ENCODE measurements around the gene CNGA3.

CNGA3 gene

GRCh38 chr2:98396745-98397355, 50.6 kb downstream of the CNGA3 start:
- WGBS (ENCODE audit: insufficient coverage): 97% methylated on average over 22 of the region's 23 CpGs
- ChIA-PET CTCF (no interaction called here), POLR2A (no interaction called here)
- DNase-seq: no peak
- no peak overlapping the region for H3K4me3 ChIP-seq (ENCODE audit: control insufficient read depth in 1 of 7, extremely low read depth in 1 of 7, insufficient read depth in 4 of 7, low read depth in 2 of 7, low read length in 6 of 7)
- H3K27me3 ChIP-seq (replicated peaks in 2 of 5; ENCODE audit: control insufficient read depth in 4 of 5, insufficient read depth in 5 of 5, low read length in 4 of 5): peaks cover 0 to 7% (median 0%) of the 10 kb centered on the region in 5 experiments
- no peaks in the 10 kb centered on the region for H3K9me3 ChIP-seq (ENCODE audit: control extremely low read depth in 1 of 5, control insufficient read depth in 4 of 5, insufficient read depth in 2 of 5, low read depth in 1 of 5, low read length in 4 of 5)
- H3K36me3 ChIP-seq (ENCODE audit: control insufficient read depth in 4 of 4, insufficient read depth in 4 of 4, low read length in 3 of 4): no peaks in the 10 kb centered on the region
- no peaks in the 10 kb centered on the region for H3K4me1 ChIP-seq (ENCODE audit: control extremely low read depth in 1 of 4, control insufficient read depth in 4 of 4, insufficient read depth in 4 of 4, low read length in 3 of 4)
- no peak overlapping the region for H3K27ac ChIP-seq (ENCODE audit: insufficient read depth in 1 of 2, low read depth in 1 of 2, low read length in 2 of 2, poor library complexity in 1 of 2, severe bottlenecking in 2 of 2)

DNA sequence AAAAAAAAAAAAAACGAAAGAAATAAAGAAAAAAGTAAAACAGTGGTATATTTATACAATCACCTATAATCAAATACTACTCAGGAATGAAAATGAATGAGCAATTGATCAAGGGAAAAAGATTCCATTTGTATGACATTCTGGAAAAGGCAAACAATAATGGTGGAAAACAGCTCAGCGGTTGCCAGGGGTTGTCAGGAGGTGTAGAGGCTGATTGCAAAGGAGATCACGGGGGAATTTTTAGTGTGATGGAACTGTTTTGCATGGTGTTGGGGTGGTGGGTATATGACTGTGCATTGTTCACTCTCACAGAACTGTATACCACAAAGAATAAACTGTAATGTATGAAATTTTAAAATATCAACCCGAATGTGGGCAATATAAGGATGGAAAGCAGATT, 52.9 kb downstream of the CNGA3 start:
- no peaks in the 10 kb centered on the region for H3K9me3 ChIP-seq (ENCODE audit: control extremely low read depth in 1 of 5, control insufficient read depth in 4 of 5, insufficient read depth in 2 of 5, low read depth in 1 of 5, low read length in 4 of 5)
- DNase-seq: no peak
- POLR2A ChIA-PET: no interaction called here
- H3K27ac ChIP-seq (ENCODE audit: insufficient read depth in 1 of 2, low read depth in 1 of 2, low read length in 2 of 2, poor library complexity in 1 of 2, severe bottlenecking in 2 of 2): no peak overlapping the region
- H3K4me1 ChIP-seq (ENCODE audit: control extremely low read depth in 1 of 4, control insufficient read depth in 4 of 4, insufficient read depth in 4 of 4, low read length in 3 of 4): no peaks in the 10 kb centered on the region
- H3K4me3 ChIP-seq (ENCODE audit: control insufficient read depth in 1 of 7, extremely low read depth in 1 of 7, insufficient read depth in 4 of 7, low read depth in 2 of 7, low read length in 6 of 7): no peak overlapping the region
- 100% methylated on average over 1 of the region's 4 CpGs for WGBS (ENCODE audit: insufficient coverage)
- CTCF ChIA-PET: no interaction called here
- H3K36me3 ChIP-seq (ENCODE audit: control insufficient read depth in 4 of 4, insufficient read depth in 4 of 4, low read length in 3 of 4): no peaks in the 10 kb centered on the region
- H3K27me3 ChIP-seq (replicated peaks in 2 of 5; ENCODE audit: control insufficient read depth in 4 of 5, insufficient read depth in 5 of 5, low read length in 4 of 5): peaks cover 0 to 7% (median 1%) of the 10 kb centered on the region in 5 experiments

- Histone ChIP-seq H3K36me3 (ENCODE audit: control insufficient read depth in 4 of 4, insufficient read depth in 4 of 4, low read length in 3 of 4) (no peaks in the 10 kb centered on the region), H3K9me3 (ENCODE audit: control extremely low read depth in 1 of 5, control insufficient read depth in 4 of 5, insufficient read depth in 2 of 5, low read depth in 1 of 5, low read length in 4 of 5) (no peaks in the 10 kb centered on the region), H3K4me1 (ENCODE audit: control extremely low read depth in 1 of 4, control insufficient read depth in 4 of 4, insufficient read depth in 4 of 4, low read length in 3 of 4) (no peaks in the 10 kb centered on the region), H3K4me3 (ENCODE audit: control insufficient read depth in 1 of 7, extremely low read depth in 1 of 7, insufficient read depth in 4 of 7, low read depth in 2 of 7, low read length in 6 of 7) (no peak overlapping the region), H3K27me3 (replicated peaks in 2 of 5; ENCODE audit: control insufficient read depth in 4 of 5, insufficient read depth in 5 of 5, low read length in 4 of 5) (peaks cover 0 to 7% (median 1%) of the 10 kb centered on the region in 5 experiments), H3K27ac (ENCODE audit: insufficient read depth in 1 of 2, low read depth in 1 of 2, low read length in 2 of 2, poor library complexity in 1 of 2, severe bottlenecking in 2 of 2) (no peak overlapping the region)
- ChIA-PET POLR2A (interaction anchor here (0.6 kb wide), 1 partner anchor 1540 kb away, joined by 7 read pairs; no protein-coding TSS in a partner anchor), CTCF (interaction anchor here (0.6 kb wide), 1 partner anchor 8 kb away, joined by 3 read pairs; no protein-coding TSS in a partner anchor)
- DNase-seq: no peak
Measured at GRCh38 chr2:98403878-98404277, 57.6 kb downstream of the CNGA3 start.

DNA sequence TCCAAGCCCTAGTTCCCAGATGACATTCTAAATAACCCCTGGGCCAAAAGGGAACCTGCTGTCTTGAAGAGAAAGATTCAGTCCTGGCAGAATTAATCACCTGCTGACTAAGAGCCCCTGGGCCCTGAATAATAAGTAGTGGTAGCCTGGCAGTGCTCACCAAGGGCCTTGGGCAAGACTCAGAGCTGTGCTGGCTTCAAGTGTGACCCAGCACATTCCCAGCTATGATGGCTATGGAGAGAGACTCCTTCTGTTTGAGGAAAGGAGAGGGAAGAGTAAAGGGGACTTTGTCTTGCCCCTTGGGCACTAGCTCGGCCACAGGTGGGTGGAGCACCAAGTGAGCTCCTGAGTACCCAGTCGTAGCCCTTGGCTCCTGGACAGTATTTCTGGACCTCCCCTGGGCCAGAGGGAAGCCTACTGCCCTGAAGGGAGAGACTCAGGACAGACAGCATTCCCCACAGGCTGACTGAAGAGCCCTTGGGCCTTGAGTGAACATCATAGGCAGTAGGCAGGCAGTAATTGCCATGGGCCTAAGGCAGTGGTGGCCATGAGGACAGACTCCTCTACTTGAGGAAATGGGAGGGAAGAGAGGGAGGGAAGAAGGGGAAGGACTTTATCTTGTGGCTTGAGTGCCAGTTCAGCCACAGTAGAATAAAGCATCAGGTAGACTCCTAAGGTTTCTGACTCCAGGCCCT, 58.4 kb downstream of the CNGA3 start:
- Histone ChIP-seq H3K27me3 (replicated peaks in 2 of 5; ENCODE audit: control insufficient read depth in 4 of 5, insufficient read depth in 5 of 5, low read length in 4 of 5) (peaks cover 0 to 7% (median 1%) of the 10 kb centered on the region in 5 experiments), H3K4me3 (ENCODE audit: control insufficient read depth in 1 of 7, extremely low read depth in 1 of 7, insufficient read depth in 4 of 7, low read depth in 2 of 7, low read length in 6 of 7) (no peak overlapping the region), H3K36me3 (ENCODE audit: control insufficient read depth in 4 of 4, insufficient read depth in 4 of 4, low read length in 3 of 4) (no peaks in the 10 kb centered on the region), H3K9me3 (ENCODE audit: control extremely low read depth in 1 of 5, control insufficient read depth in 4 of 5, insufficient read depth in 2 of 5, low read depth in 1 of 5, low read length in 4 of 5) (no peaks in the 10 kb centered on the region), H3K27ac (ENCODE audit: insufficient read depth in 1 of 2, low read depth in 1 of 2, low read length in 2 of 2, poor library complexity in 1 of 2, severe bottlenecking in 2 of 2) (no peak overlapping the region), H3K4me1 (ENCODE audit: control extremely low read depth in 1 of 4, control insufficient read depth in 4 of 4, insufficient read depth in 4 of 4, low read length in 3 of 4) (no peaks in the 10 kb centered on the region)
- no peak for DNase-seq
- POLR2A ChIA-PET: no interaction called here
- CTCF ChIA-PET: interaction anchor here (0.6 kb wide), 1 partner anchor 8 kb away, joined by 3 read pairs; no protein-coding TSS in a partner anchor
- WGBS (ENCODE audit: insufficient coverage): 100% methylated on average over 2 of the region's 2 CpGs

DNA sequence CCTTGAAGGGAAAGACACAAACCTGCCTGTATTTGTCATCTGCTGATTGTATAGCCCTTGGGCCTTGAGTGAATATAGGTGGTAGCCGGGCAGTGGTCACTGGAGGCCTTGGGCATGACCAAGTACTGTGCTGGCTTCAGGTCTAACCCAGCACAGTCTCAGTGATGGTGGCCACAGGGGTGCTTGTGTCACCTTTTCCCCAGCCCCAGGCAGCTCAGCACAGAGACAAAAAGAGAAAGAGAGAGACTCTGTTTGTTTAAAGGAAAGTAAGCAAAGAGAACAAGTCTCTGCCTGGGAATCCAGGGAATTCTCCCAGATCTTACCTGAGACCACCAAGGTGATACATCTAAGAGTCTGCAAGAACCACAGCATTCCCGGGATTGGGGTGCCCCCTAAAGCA, 59.0 kb downstream of the CNGA3 start:
- Histone ChIP-seq H3K4me3 (ENCODE audit: control insufficient read depth in 1 of 7, extremely low read depth in 1 of 7, insufficient read depth in 4 of 7, low read depth in 2 of 7, low read length in 6 of 7) (no peak overlapping the region), H3K36me3 (ENCODE audit: control insufficient read depth in 4 of 4, insufficient read depth in 4 of 4, low read length in 3 of 4) (no peaks in the 10 kb centered on the region), H3K4me1 (ENCODE audit: control extremely low read depth in 1 of 4, control insufficient read depth in 4 of 4, insufficient read depth in 4 of 4, low read length in 3 of 4) (no peaks in the 10 kb centered on the region), H3K27ac (ENCODE audit: insufficient read depth in 1 of 2, low read depth in 1 of 2, low read length in 2 of 2, poor library complexity in 1 of 2, severe bottlenecking in 2 of 2) (no peak overlapping the region), H3K9me3 (ENCODE audit: control extremely low read depth in 1 of 5, control insufficient read depth in 4 of 5, insufficient read depth in 2 of 5, low read depth in 1 of 5, low read length in 4 of 5) (no peaks in the 10 kb centered on the region), H3K27me3 (replicated peaks in 2 of 5; ENCODE audit: control insufficient read depth in 4 of 5, insufficient read depth in 5 of 5, low read length in 4 of 5) (peaks cover 0 to 7% (median 1%) of the 10 kb centered on the region in 5 experiments)
- DNase-seq: no peak
- WGBS (ENCODE audit: insufficient coverage): 90% methylated on average over 2 of the region's 2 CpGs
- ChIA-PET CTCF (no interaction called here), POLR2A (no interaction called here)

GRCh38 chr2:98408155-98408554, 61.9 kb downstream of the CNGA3 start:
- CTCF ChIA-PET: no interaction called here
- no peak overlapping the region for H3K4me3 ChIP-seq (ENCODE audit: control insufficient read depth in 1 of 7, extremely low read depth in 1 of 7, insufficient read depth in 4 of 7, low read depth in 2 of 7, low read length in 6 of 7)
- peaks cover 0 to 2% (median 0%) of the 10 kb centered on the region in 4 experiments for H3K4me1 ChIP-seq (ENCODE audit: control extremely low read depth in 1 of 4, control insufficient read depth in 4 of 4, insufficient read depth in 4 of 4, low read length in 3 of 4)
- POLR2A ChIA-PET: no interaction called here
- H3K36me3 ChIP-seq (ENCODE audit: control insufficient read depth in 4 of 4, insufficient read depth in 4 of 4, low read length in 3 of 4): no peaks in the 10 kb centered on the region
- 96% methylated on average over 5 of the region's 5 CpGs for WGBS (ENCODE audit: insufficient coverage)
- peaks cover 0 to 5% (median 0%) of the 10 kb centered on the region in 5 experiments for H3K27me3 ChIP-seq (replicated peaks in 2 of 5; ENCODE audit: control insufficient read depth in 4 of 5, insufficient read depth in 5 of 5, low read length in 4 of 5)
- DNase-seq: no peak
- no peaks in the 10 kb centered on the region for H3K9me3 ChIP-seq (ENCODE audit: control extremely low read depth in 1 of 5, control insufficient read depth in 4 of 5, insufficient read depth in 2 of 5, low read depth in 1 of 5, low read length in 4 of 5)
- H3K27ac ChIP-seq (ENCODE audit: insufficient read depth in 1 of 2, low read depth in 1 of 2, low read length in 2 of 2, poor library complexity in 1 of 2, severe bottlenecking in 2 of 2): no peak overlapping the region

DNA sequence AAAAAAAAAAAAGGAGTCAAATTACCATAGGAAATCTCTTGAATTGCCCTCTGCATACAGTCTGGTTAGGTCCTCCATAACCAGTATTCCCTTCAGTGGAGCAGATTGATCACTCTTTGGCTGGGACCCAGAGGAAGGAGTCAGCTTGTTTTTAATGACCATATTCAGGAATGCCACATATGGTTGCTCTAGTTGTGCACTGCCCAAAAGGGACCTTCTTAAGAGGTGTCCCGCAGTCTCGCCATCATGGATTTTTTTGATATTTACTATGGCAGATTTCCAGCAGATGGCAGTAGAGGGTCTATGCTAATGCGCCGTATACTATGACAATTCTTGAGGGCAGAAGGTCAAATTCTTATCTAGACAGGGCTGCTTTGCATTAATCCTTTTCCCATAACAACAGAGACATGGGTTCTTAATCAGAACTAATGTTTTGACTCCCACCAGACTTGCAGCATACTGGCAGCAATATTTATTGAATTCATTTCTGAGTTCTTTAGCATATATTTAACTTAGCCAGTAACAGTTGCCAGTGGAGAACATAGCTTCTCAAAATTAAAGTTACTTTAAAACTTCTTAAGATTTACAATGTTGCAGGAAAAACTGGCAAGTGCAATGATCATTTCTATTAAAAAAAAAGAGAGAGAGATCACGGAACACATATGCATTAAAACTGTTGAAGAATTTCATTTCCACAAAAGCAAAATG, 66.6 kb downstream of the CNGA3 start:
- ChIA-PET POLR2A (no interaction called here), CTCF (interaction anchor here (1.0 to 2.8 kb wide), 19 partner anchors 8 to 189 kb away, joined by 3 to 10 read pairs (median 4); no protein-coding TSS in a partner anchor)
- Histone ChIP-seq H3K27ac (ENCODE audit: insufficient read depth in 1 of 2, low read depth in 1 of 2, low read length in 2 of 2, poor library complexity in 1 of 2, severe bottlenecking in 2 of 2) (no peak overlapping the region), H3K27me3 (replicated peaks in 2 of 5; ENCODE audit: control insufficient read depth in 4 of 5, insufficient read depth in 5 of 5, low read length in 4 of 5) (peaks cover 0 to 2% (median 0%) of the 10 kb centered on the region in 5 experiments), H3K36me3 (ENCODE audit: control insufficient read depth in 4 of 4, insufficient read depth in 4 of 4, low read length in 3 of 4) (no peaks in the 10 kb centered on the region), H3K9me3 (ENCODE audit: control extremely low read depth in 1 of 5, control insufficient read depth in 4 of 5, insufficient read depth in 2 of 5, low read depth in 1 of 5, low read length in 4 of 5) (peaks cover 0 to 3% (median 0%) of the 10 kb centered on the region in 5 experiments), H3K4me1 (ENCODE audit: control extremely low read depth in 1 of 4, control insufficient read depth in 4 of 4, insufficient read depth in 4 of 4, low read length in 3 of 4) (peaks cover 0 to 2% (median 0%) of the 10 kb centered on the region in 4 experiments), H3K4me3 (ENCODE audit: control insufficient read depth in 1 of 7, extremely low read depth in 1 of 7, insufficient read depth in 4 of 7, low read depth in 2 of 7, low read length in 6 of 7) (no peak overlapping the region)
- 0% methylated on average over 4 of the region's 5 CpGs for WGBS (ENCODE audit: insufficient coverage)
- DNase-seq: peak; percentile 76 to 86 (median 80)
